ENCODE measurements around the gene NKD2.

DNA sequence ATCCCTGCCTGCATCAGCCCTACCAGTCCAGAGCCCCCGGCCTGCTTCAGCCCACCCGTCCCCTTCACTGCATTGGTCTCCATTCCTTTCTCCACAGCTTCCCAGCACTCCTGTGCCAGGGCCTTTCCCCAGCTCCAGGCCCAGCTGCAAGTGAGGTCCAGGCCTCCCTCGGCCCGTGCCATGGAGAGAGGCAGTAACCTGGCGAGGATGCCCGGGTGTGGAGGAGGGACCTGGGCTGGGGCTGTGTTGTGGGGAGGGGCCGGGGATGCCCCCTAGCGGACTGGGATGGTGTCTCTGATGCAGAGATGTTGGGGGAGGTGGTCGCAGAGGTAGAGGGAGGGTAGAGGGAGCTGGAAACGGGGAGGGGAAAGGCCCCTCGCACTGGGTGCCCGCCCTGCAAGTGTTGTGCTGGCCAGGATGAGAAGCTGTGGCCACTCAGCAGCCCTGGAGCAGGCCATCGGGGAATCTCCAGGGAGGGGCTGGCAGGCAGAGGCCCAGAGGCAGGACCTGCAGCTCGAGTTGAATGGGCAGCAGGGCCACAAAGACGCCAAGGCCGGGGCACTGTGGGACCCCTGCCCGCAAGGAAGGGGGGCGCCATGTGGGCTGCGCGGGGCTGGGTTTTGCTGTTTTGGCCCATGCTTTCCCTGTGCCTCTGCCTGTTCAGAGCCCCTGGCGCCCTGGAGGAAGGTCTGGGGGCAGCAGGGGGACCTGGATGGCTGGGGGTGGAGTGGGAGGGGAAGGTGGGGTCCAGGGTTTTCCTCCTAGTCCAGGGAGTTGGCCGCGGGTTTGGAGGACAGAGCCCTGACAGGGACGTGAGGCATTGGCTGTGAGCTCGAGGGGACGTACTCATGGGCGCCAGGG is 26.0 kb upstream of the NKD2 start:
- no peak for TF ChIP-seq CTCF (IDR thresholded peaks at IDR 0.05; ENCODE audit: poor library complexity)
- TF ChIP-seq EZH2 (IDR thresholded peaks at IDR 0.05; ENCODE audit: borderline replicate concordance) = no peak
